ENCODE measurements around the gene GCSH. TPM values are rescaled to one million over a fixed set of nuclear protein-coding genes. Genes with fewer than 3 reads are reported as not detected.
"Not testable (repeated sequence)": the region's sequence is repeated elsewhere in the genome, so short reads cannot be mapped to it uniquely, and the experiment has no call there.

The GCSH gene
- total RNA-seq: 9.6 and 11.0 TPM in 2 replicates

DNA sequence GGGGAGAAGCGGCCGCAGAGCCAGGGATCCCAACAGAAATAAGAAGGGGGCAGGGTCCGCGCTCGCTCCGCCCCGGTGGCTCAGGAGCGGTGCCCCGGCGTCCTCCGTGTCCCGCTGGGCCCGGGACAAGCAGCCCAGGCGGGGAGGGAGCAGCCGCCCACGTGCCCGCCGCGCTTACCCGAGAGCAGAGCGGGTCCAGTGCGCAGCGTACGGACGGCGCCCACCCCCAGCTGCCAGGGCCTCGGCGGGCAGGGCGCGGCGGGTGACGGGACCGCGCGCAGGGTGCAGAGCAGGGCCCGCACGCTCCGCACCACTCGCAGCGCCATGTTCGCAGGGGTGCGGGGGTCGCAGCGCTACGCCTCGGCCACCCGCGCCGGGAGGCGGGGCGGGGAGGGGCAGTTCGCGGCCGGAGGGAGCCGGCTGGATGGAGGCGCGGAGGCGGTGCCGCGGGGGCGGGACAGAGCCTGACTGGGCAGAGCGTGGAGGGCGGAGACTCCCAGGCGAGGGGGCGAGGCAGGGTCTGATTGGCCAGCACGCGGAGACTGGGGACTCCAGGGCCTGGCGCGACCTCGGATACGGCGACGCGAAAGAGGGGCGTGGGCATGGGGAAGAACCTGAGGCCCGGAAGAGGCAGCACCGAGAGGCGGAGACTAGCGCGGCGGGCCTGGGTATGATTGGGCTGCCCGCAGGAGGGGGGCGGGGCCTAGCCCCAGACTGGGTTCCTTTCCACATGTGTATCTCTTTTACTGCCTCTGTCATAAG, at the start of gene GCSH:
Gene GCSH, minus strand, starts transcription at position 443 of the 762 bp plus-strand sequence. Its CDS starts 117 bp downstream, at position 326.
- intact Hi-C loops (cut with micrococcal nuclease): loop anchor here (1.0 kb wide), 4 partner anchors 19 to 218 kb away; partner anchors contain the start of genes ATMIN, C16orf46, CENPN and GAN

DNA sequence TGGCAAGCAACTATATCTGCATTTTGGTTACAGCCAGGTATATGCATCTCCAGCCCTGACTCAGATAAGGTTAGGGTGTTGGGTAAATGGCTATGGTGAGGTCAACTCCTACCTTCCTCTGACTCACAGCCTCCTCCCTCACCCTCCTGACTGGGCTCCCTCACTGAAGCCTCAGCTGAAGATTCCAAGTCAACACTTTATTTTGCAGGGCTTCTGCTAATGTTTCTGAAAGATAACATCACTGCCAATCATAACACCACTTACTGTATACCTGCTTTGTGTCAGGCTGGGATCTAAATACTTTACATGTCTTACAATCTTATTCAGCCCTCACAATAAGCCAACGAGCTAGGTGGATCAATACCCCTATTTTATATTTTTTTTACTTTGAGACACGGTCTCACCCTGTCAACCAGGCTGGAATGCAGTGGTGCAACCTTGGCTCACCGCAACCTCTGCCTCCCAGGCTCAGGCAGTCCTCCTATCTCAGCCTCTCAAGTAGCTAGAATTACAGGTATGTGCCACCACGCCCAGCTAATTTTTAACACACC, 47.8 kb upstream of the GCSH start:
- intact Hi-C loops (cut with micrococcal nuclease): no loop called here

DNA sequence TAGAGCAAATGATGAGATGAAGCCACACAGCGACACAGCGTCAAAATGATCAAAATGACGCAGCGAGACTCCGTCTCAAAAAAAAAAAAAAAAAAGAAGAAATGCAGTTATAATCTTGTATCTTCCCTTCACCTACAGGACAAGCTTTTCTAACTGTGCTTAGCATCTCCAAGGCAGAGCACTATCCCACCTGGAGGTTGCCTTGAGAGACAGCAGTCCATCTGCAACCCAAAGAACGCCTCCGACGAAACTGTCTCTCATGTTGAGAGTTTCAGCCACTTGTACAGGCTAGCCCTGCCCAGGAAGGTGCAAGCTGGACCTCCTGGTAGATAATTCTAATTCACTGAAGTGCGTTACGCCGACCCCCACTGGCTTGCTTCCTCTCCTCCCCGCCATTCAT, 46.7 kb upstream of the GCSH start:
- intact Hi-C loops (cut with micrococcal nuclease): no loop called here

DNA sequence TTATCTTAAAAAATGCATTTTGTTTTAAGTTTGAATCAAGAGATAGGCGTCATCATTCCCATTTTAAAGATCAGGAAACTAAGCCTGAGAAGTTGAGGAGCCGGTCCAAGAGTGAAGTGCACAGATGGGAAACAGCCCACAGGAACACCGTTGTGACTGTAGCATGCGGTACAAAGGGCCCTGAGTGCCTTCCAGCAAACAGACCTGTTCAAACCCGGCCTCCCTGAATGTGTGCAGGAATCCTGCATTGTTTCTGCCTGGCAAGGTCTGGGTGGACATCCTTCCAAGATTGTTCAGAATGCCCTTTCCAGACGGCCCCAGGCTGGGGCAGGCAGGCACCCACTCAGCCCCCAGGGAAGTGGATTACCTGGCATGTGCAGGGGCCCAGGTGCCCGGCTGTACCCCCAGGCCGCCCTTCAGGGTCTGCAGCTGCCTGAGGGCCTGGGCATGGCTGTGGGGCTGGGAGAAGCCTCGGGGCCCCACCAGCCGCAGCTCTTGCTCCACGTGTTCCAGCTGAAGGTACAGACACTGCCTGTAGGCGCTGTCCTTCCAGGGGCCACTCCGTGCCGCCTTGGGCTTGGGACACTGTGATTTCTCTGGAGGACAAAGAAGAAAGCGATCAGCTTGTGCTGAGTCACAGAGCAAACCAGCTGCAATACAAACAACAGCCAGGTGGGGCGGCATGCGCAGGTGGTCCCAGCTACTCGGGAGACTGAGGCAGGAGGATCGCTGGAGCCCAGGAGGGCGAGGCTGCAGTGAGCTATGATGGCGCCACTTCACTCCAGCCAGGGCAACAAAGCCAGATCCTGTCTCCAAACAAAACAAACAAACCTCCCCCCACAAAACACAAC, 45.0 kb upstream of the GCSH start:
- intact Hi-C loops (cut with micrococcal nuclease): no loop called here

DNA sequence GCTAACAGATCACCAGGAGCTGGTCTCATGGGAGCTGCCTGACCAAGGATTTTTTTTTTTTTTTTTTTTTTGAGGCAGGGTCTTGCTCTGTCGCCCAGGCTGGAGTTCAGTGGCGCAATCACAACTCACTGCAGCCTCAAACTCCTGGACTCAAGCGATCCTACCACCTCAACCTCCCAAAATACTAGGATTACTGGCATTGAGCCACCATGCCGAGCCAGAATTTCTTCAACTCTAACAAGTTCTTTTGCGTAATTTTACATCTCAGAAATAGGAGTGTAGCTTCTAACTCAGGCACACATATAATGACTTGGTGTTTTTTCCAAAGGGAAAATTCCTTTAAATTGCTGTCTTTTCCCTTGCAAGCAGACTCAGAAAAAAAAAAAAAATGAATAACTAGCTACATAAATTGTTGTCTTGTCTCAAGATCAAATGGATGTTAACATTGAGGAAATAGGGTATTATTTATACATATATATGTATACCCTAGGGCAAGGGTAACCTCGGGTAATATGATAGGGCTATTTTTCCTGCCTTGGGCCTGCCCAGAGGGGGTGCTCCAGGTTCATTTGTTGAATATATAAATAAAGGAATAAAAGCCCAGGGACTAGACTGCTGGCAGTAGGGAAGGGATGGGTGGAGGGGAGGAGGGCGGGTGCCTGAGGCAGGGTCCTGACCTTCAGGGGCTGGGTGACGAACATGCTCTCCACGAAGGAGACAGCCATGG, 42.8 kb upstream of the GCSH start:
- intact Hi-C loops (cut with micrococcal nuclease): no loop called here

DNA sequence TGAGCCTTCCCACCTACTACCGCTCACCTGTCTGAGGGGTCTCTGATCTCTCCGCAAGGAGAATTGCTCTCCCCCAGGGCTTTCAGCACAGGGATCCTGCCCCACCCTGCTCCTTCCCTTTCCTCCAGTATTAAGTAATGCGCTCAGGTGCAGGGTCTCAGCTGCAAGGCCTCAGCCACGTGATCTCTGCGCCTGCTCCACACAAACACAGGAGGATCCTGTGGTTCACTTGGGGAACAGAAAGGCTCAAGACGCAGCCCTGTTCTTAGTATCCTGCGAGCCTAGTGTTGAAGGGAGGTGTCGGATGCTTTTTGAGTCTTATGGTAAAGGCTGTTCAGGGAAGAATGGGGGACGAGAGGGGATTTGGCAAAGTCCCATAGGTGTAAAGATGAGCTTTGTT, 41.6 kb upstream of the GCSH start:
- intact Hi-C loops (cut with micrococcal nuclease): no loop called here

DNA sequence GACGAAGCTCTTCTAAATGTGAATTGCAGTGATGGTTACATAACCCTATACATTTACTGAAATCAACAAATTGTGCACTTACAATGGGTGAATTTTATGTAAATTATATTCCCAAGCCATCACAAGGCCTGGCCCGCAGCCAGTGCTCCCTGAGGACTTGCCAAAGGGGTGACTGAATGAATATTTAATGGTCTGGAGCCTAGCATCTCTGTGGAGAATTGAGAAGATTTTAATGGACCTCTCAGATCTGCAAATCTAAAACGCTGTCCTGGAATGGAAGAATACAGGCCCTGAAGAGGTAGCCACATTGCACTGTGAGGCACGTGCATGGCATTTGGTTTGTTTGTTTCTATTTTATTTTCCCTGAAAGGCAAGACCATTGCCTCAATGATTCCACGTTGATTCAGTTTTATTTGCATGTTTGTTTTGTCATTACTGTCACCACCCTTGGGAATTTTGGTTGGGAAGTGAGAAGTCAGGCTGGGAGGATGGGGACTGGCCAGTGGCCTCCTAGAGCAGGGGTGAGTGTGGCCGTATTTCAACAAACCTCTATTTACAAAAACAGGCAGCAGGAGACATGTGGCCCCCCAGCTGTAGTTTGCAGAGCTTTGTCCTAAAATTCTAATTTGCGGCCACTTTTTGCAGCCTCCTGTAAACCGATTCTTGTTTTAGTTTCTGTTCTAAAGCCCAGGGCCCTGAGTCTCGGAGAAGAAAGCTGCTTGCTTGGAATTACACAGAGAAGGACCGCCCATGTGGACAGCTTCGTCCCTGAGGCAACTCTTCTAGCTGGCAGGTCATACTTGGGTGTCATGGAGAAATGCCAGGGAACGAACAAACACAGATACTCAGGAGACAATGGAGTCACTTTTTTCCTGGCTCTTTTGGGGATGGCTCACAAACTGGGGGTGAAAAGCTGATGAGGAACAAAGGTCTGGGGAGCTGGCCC, 40.5 kb upstream of the GCSH start:
- intact Hi-C loops (cut with micrococcal nuclease): no loop called here

DNA sequence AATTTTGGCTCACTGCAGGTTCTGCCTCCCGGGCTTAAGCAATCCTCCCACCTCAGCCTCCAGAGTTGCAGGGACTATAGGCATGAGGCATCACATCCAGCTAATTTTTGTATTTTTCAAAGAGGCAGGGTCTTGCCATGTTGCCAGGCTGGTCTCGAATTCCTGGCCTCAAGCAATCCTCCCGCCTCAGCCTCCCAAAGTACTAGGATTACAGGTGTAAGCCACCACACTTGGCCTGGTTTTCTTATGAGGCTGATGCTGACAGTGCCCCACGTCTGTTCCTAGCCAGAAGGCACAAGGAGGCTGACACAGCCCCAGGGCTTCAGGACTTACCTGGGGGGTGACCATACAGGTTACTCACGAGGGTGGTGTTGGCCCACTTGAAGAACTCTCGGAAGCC, 33.9 kb upstream of the GCSH start:
- intact Hi-C loops (cut with micrococcal nuclease): no loop called here

DNA sequence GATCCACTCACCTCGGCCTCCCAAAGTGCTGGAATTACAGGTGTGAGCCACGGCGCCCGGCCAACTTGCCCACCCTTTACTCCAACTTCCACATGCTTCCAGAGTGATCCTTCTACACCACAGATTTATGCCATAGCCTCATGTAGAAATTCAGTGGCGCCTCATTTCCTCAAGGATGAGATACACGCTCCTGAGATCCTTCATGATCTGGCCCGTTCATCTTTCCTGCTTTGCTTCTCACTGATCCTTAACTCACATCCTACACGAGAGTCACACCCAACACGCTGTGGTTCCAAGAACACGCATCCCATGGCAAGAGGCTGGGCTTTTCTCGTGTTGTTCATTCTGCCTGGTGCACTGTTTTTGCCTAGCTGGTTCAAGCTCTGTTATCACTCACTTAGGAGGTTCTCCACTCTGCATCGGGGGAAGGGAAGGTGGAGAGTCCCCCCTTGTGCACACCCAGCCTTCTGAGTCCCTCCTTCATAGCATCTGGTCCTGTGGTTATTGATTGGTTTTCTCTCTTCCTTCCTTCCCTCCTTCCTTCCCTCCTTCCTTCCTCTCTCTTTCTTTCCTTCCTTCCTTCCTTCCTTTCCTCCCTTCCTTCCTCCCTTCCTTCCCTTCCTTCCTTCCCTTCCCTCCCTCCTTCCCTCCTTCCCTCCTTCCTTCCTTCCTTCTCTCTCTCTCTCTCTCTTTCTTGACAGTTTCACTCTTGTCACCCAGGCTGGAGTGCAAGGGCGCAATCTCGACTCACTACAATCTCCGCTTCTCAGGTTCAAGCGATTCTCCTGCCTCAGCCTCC, 32.7 kb upstream of the GCSH start:
- intact Hi-C loops (cut with micrococcal nuclease): no loop called here

DNA sequence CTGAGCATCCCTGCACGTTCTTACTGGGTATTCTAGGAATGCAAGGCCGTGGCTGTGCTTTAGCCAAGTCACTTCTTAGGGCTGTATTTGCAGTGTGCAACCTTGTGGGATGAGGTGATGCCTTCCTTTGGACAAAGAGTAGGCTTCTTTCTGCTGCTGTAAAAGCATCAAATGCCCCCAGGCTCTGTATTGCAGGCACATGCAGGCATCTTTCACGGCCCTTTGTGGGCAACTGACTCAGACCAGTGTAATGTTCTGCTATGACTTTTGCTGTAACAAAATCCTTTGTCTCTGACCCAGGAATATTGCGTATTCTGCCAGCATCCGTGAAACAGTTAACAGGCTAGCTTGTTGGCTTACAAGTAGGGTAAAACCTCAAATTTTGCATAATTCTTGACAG, 30.9 kb upstream of the GCSH start:
- intact Hi-C loops (cut with micrococcal nuclease): no loop called here

DNA sequence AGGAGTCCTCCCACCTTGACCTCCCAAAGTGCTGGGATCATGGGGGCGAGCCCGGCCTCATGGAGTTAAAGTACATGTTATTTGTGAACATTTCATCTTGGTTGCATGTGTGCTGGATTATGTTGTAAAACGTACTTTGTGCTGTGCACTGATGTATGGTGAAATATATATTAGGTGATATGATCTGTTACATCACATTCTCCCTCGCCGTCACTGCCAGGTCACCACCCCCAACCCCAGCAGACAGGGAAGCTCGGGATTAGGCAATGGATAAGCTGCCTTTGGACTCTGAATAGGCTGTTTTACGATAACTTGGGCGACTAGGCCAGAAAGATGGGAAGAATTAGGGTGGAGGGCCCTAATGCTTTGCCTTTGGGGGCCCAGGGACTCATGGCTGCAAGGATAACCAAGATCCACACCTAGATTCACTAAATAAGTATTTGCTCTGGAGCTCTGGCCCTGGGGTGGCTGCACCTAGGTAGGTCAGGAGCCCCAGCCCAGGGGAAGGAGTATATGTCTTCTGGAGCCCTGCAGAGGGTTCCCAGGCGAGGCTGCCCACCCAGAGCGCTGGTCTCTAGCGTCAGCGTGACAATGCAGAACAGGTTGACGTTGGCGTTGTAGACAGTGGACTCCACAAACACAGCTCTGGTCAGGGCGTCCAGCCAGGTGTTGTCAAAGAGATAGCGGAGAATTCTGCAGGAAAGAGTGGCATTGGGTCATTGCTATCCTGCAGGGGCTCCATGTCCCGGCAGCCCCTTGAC, 27.1 kb upstream of the GCSH start:
- intact Hi-C loops (cut with micrococcal nuclease): no loop called here

DNA sequence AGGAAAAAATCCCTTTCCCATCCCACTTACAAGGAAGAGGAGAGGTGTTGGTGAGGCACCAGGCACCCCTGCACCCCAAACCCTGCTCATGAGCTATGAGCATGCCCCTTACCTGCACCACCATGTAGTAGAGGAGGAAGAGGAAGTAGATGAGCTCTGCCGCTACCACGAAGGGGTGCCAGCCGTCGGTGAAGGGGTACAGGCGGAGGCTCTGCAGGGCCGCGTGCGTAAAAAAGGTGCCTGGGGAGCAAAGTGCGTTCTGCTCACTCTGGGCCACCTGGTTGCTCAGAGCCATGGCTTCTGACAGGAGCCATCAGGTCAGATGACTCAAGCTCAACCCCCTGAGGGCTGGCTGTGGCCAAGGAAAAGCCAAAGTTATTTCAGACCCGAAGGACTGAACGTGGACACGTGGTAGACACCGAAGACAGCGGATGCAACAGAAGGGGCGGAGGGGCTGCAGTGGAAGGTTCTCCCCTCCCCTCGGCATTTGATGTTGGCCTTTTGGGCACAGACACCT, 25.3 kb upstream of the GCSH start:
- intact Hi-C loops (cut with micrococcal nuclease): no loop called here

DNA sequence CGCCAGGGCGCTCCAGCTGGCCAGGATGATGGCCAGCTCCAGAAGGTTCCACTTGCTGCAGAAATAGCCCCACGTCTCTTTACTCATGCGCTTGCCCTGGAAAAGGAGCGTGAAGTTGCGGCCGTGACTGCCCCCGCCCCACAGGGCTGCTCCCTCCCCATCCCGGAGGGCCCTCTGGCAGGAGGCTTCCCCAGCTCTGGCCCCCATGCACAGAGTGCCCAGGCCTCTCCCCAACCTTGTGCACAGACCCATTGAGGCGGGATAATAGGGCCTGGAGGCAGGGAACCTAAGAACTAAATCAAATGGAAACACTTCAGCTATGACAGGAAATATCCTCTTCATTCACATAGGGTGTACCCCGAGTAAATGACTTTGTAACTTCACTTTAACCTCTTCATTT, 21.2 kb upstream of the GCSH start:
- intact Hi-C loops (cut with micrococcal nuclease): no loop called here

DNA sequence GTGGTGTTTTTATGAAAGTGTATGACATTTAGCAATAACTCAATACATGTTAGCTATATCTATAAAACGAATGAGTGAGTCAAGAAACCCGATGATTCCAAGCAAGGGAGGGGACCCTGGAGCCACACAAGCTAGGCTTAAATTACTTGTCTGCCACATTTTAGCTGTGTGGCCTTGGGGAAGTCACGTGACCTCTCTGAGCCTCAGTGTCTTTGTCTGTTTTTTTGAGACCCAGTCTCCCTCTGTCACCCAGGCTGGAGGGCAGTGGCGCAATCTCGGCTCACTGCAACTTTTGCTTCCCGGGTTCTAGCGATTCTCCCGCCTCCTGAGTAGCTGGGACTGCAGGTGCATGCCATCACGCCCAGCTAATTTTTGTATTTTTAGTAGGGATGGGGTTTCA, 20.1 kb upstream of the GCSH start:
- intact Hi-C loops (cut with micrococcal nuclease): no loop called here

DNA sequence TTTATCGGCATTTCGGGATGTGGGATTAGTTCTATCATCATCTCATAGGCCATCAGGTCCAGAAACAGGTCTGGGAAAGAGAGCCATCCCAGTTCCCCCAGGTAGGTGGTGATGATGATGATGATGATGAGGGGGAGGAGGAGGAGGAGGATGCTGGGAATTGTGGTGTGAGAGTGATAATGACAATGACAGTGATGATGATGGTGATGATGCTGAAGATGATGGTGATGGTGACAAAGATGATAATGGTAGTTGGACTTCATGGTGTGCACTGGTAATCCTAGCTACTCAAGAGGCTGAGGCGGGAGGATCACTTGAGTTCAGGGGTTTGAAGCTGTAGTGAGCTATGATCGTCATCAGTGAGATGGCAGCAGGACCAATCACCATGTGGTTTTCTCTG, 16.3 kb upstream of the GCSH start:
- intact Hi-C loops (cut with micrococcal nuclease): no loop called here

DNA sequence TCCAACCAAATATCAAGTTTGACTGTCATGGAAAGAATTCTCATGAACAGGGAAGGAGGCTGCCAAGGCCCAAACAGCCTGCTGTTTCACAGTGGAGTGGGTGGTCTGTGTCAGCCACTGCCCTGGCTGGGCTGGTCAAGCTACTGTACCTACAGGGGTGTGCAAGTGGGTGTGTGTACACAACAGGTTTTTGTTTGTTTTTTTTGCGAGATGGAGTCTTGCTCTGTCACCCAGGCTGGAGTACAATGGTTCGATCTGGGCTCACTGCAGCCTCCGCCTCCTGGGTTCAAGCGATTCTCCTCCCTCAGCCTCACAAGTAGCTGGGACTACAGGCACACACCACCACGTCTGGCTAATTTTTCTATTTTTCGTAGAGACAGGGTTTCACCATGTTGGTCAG, 13.1 kb upstream of the GCSH start:
- intact Hi-C loops (cut with micrococcal nuclease): not testable (repeated sequence)

DNA sequence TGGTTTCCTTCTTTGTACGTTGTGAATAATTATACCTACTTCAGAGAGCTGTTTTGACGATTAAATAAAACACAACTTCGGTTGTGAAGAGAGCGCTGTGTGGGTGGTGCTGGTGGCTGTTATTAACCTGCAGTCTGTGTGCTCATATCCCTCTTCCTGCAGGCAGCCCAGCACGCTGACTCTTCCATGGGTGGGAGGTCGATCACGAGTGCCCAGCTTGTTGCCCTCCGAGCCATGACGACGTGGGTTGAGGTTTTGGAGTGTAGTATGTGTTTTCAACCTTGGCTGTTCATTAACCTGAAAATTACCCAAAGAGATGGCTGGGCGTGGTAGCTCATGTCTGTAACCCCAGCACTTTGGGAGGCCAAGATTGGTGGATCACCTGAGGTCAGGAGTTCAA, 11.3 kb upstream of the GCSH start:
- intact Hi-C loops (cut with micrococcal nuclease): no loop called here

DNA sequence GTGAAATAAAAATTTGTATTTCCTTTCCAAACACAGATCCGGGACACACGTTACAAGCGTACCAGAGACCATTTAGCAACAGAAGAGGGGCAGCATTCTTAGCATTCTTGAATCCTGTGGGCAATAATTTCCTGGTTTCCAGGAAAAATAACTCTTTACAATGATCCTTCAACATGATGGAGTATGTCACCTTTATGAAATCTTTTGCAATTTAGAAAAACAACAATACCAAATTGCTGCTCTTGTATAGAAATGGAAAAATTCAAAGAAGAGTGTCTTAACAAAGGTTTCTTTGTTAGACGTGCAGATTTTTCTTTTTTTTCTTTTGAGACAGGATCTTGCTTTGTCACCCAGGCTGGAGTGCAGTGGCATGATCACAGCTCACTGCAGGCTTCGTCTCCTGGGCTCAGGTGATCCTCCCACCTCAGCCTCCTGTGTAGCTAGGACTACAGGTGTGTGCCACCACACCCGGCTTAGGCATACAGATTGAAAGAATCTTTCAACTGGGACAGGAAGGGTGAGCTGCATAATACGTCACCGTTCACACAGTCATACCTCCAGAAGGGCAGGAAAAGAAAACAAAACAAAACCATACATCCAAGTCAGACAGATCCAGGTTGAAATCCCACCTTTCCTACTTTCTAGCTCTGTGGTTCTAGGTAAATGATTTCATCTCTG, 10.8 kb upstream of the GCSH start:
- intact Hi-C loops (cut with micrococcal nuclease): no loop called here

All from T-helper 2 cell treated with Interferon-gamma antibody and Interleukin-4, amounts not matched to agents 100 ng/mL and 5 ng/mL, for 36 hours (primary cell).